Choroid plexus epithelial cell (primary cell): ENCODE results near the gene SPATC1L.

Experiments used
- DNase-seq: peaks from one replicate; pipeline ENCODE4 v3.0.0-alpha.2; 2010; ENCODE audit warnings: low read depth
- H3K4me3 ChIP-seq: 2 replicates; pipeline ENCODE4 v1.5.1; 2011; ENCODE audit warnings: low read depth, mild to moderate bottlenecking, control low read depth, low read length, moderate library complexity
- TF ChIP-seq, protein P1 (sequence below): conservative IDR thresholded peaks from 2 replicates; pipeline ENCODE4 v1.5.1; 2011; ENCODE audit warnings: low read depth, mild to moderate bottlenecking, control low read depth, inconsistent platforms, low read length, moderate library complexity

The SPATC1L gene

DNA sequence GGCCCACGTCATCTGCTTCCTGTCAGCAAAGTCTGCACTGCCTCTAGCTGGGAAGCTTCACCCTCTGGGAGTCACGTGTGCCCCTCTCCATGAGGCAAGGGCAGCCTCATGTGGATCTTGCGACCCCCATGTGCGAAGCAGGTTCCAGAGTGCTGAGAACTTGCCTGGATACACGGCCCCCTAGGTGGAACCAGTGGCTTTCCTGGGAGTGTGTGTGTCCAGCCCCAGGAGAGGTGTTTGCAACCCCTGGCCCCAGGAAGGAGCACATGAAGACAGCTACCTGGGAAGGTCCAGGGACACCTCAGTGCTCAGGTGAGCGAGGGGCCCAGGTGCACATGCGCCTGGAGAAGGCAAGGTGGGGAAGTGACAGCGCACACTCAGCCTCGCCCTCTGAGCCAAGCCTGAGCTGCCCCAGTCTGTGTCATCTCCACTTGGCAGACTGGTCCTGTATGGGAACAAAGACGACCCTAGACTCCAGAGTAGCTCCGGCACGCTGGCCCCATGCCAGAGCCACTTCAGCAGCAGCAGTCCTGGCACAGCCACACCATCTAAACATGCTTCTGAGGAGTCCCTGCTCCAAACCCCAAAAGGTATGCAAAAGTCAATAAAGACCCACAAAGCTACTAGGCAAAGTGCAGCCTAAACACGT lies 35.5 kb upstream of the SPATC1L start:
- DNase-seq: peak; percentile 12
- H3K4me3 ChIP-seq: no peak overlapping the region
- TF ChIP-seq, protein P1, sequence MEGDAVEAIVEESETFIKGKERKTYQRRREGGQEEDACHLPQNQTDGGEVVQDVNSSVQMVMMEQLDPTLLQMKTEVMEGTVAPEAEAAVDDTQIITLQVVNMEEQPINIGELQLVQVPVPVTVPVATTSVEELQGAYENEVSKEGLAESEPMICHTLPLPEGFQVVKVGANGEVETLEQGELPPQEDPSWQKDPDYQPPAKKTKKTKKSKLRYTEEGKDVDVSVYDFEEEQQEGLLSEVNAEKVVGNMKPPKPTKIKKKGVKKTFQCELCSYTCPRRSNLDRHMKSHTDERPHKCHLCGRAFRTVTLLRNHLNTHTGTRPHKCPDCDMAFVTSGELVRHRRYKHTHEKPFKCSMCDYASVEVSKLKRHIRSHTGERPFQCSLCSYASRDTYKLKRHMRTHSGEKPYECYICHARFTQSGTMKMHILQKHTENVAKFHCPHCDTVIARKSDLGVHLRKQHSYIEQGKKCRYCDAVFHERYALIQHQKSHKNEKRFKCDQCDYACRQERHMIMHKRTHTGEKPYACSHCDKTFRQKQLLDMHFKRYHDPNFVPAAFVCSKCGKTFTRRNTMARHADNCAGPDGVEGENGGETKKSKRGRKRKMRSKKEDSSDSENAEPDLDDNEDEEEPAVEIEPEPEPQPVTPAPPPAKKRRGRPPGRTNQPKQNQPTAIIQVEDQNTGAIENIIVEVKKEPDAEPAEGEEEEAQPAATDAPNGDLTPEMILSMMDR: no peak

DNA sequence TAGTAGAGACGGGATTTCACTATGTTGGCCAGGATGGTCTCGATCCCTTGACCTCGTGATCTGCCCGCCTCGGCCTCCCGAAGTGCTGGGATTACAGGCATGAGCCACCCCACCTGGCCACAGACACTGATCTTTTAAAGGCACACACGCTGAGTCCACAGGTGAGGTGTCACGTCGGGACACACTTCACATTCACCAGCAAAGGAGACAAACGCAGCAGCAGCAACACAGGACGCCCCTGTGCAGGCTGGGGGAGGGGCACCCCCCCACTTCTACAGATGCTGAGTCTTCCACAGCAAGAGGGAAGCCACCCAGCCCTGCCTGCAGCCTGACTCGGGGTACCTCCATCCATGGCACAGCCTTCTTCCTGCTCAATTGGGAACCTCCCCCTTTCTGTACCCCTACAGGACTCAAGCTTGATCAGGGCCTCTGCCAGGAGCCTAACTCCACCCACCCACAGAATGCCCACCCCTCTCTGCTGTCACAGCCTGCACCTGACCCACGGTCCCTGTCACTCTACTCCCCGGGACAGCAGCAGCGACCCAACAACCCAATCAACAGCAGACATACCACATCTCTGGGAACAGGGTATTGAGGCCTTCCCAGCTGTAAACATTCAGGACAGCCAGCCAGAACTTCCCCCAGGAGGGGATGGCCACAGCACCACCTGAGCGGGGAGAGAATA lies 34.8 kb upstream of the SPATC1L start:
- no peak overlapping the region for H3K4me3 ChIP-seq
- no peak for DNase-seq
- TF ChIP-seq, protein P1: no peak

DNA sequence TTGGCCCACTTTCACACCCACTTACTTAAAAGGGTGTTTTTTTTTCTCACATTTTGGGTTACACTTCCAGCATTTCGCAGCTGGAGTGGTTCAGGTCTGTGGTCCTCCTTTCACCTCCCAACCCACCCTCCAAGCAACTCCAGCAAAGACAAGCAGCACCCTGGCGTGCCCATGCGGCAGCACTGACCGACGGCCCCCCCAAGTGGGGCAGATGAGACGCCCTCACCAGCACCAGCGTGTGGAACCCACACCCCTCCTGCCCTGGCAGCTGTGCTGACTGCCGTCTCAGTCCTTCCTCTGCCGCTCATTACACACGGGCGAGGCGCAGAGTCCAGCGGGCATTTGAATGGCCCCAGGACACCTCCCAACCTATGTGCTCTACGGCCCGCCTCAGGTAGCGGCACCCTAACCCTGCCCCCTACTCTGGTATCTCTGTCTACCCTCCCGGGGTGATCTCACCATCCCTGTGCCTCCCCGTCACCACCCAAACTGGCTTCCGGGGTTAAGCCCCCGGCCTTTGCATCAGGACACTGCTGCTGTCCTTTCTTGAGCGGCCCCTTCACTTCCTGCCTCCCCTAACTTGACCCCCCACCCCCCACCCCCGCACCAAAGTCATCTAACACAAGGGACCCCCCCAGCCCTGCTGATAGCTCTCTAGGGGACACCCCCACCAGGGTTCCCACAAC lies 33.4 kb upstream of the SPATC1L start:
- DNase-seq: no peak
- H3K4me3 ChIP-seq: no peak overlapping the region
- TF ChIP-seq, protein P1: no peak

DNA sequence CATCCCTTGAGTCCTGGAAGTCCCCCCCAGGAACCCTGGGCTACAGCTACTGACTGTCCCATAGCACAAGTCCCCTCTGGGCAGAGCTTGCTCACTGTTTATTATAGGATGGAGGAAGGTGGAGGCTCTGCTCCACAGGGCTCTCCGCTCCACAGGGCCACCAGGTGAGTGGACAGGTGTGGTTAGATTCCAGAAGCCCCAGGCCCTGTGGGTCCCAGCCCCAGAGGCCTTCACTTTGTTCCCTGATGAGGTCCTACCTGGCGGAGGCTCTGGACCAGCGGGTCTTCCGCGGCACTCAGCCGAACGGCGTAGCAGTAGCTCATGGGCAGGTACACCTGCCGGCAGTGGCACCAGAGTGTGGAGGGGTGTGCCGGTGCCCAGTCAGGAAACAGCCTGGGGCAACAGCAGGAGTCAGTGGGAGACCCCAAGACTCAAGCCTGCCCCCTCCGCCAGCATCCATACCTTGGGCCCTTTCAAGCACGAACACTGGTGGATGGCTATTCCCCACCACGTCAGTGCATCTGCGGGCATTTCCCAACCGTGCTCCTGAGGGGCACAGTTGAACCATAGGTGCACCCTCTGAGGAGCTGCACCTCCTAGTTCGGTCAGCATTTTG lies 32.0 kb upstream of the SPATC1L start:
- TF ChIP-seq, protein P1: no peak
- no peak overlapping the region for H3K4me3 ChIP-seq
- DNase-seq: no peak

DNA sequence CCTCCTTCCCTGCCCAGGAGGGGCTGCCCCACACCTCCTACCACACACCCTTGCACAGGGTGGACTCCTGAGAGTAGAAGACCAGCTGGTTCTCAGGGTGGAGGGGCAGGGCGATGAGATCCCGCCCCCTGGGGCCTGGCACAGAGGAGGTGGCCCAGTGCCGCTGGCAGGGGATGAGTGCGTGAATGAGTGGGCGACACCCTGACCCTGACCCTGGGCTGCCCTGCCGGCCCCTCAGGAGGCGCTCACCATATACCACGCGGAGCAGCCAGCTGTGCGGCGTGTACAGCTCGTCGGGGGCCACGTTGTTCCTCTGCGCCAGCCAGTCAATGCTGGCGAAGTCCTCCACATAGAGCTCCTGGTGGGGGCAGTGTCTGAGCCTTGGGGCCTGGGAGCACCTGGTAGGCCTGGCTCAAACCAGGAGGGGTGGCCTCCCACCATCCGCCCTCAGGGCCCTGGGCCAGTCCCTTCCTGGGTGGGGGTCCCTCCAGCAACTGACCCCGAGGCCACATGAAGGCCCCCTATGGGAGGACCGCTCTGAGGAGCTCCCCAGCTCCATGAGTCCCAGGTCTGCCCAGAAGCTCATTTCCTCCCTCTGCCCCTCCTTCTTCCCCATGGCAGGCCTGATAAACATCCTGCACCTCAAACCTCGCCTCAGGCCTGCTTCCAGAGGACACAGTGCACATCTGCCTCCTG lies 31.3 kb upstream of the SPATC1L start:
- DNase-seq: no peak
- TF ChIP-seq, protein P1: no peak
- no peak overlapping the region for H3K4me3 ChIP-seq

DNA sequence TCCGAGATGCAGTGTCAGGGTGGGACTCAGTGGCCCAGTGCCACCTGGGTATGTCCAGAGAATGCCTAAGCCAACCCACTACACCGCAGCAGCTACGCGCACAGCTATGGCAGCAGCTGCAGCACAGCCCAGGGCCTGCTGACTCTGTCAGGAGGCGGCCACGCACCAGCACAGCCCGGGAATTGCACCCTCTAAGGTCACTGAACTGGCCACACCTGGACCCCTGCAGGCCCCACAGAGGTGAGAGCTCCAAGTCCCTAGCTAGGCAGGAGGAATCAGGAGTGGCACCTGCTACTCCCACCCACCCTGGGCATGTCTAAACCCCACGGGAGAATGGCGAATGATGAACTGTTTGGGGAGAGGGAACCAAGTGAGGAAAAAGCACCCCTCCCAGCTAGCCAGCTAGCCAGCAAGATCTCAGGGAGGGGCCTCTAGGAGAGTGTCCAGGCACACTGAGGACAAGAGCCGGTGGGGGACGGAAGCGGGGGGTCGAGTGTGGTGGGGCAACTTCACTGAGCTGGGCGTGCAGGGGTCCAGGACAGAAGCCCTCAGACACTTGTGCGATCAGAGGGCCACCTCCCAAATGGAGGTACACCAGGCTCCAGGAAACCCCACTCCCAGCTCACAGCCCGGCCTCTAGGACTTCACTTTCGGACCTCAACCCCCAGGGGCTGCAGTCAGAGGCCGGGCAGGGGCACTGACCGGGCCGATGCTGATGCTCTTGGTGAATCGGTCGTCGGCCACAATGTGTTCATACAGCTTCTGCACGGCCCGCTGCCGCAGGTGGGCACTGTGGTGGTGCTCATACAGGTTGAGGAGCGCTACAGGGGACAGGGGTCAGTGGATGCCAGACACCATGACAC lies 30.4 kb upstream of the SPATC1L start:
- H3K4me3 ChIP-seq: no peak overlapping the region
- DNase-seq: no peak
- TF ChIP-seq, protein P1: no peak
